SK-N-MC (cell line): ENCODE results near the gene MMADHC.

Source experiments
- EZH2 ChIP-seq: fragments of 200-600 bp; sonication (generic); IDR thresholded peaks from one replicate; pipeline ENCODE4 v1.6.1; 2017; ENCODE audit warnings: antibody characterized with exemption
- FOXP2 ChIP-seq: optimal IDR thresholded peaks from 2 replicates; pipeline ENCODE3; 2011; ENCODE audit warnings: mild to moderate bottlenecking, moderate library complexity; ENCODE audit not compliant: insufficient read depth; ENCODE audit errors: extremely low read length, control extremely low read depth
- POLR2AphosphoS5 ChIP-seq: IDR thresholded peaks from 2 replicates; pipeline ENCODE4 v1.6.1; 2012; ENCODE audit warnings: mild to moderate bottlenecking, low read depth, low read length, borderline replicate concordance

DNA sequence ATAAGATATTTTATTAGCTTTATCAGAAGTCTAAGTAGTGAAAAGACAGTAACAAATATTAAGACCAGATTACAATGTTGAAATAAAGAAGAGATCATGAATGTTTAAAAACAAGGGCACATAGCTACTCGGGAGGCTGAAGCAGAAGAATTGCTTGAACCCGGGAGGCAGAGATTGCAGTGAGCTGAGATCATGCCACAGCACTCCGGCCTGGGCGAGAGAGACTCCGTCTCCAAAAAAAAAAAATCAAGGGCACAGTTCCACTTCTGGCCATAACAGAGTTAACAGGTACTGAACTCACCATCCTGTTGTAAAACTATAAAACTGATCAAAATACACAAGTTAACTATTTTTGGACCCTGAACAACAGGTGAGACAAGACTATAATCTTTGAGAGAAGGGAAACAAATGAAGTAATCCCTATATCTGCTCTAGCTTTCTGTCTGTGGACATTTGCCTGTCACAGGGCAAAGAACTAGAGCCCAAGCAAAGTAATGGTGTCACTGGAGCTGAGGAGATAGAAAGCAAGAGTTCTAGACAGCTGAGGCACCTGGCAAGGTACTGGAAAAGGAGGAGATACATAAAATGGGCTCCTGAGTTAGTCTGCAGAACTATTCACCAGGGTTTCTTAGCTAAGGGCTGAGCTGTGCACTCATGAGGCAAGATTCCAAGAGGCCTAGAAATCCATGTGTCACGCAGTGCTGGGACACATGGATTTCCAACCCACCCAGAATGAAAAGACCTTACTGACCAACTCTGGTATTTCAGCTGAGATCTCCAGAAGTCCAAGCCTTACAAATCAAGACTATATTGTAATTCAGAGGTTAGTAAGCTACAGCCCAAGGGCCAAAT lies 15.2 kb downstream of the MMADHC start:
- no peak for TF ChIP-seq EZH2
- TF ChIP-seq POLR2AphosphoS5 = no peak
- TF ChIP-seq FOXP2 = no peak
